Measurements from ENCODE around the gene KCNH4. TPM values are rescaled to one million over a fixed set of nuclear protein-coding genes. Genes with fewer than 3 reads are reported as not detected.
"Not testable (repeated sequence)": the region's sequence is repeated elsewhere in the genome, so short reads cannot be mapped to it uniquely, and the experiment has no call there.

KCNH4 gene
- total RNA-seq, 1 donor from 2014 or later, result not detected

DNA sequence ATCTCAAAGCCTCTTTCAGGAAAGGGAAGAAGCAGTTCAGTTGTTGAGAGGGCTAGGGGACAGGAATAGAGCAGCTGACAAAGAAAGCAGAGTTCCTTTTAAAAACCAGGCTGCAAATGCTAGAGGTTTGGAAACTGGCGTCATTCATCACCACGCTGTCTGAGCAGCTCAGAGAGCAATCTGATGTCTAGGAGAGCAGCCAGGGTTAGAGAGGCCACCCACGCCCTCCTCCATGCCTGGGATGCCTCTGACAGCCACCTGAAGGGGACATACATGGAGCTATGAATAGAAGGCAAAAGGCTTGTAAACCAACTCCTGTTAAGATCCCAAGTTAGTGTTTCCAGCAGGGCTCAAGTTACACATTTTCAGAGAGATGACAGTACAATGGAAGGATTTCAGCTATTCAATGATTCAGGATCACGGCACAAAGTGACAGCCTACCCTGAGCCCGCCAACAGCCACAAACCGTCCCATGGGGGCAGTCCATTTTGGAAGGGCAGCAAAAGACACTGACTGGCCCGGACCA lies 38.5 kb downstream of the KCNH4 start:
- Histone ChIP-seq H3K9me3 (ENCODE audit: low read depth) (no peaks in the 10 kb centered on the region), H3K4me2 (peak overlapping the region; percentile 30), H4K20me1 (ENCODE audit: low read depth) (peaks cover 62% of the 10 kb centered on the region), H3K79me2 (ENCODE audit: low read depth) (peaks cover 70% of the 10 kb centered on the region), H3F3A (ENCODE audit: low read depth) (peaks cover 7% of the 10 kb centered on the region), H3K27ac (peak overlapping the region; percentile 81), H3K27me3 (no peaks in the 10 kb centered on the region), H3K4me1 (peaks cover 11% of the 10 kb centered on the region), H3K4me3 (no peak overlapping the region), H2AFZ (replicated peaks) (no peak overlapping the region), H3K36me3 (no peaks in the 10 kb centered on the region), H3K9ac (no peak overlapping the region)
- Mint-ChIP-seq H3K4me3 (peak overlapping the region; percentile 25), H3K27me3 (ENCODE audit: insufficient read depth, low read depth) (peaks cover 4% of the 10 kb centered on the region), H3K36me3 (peaks cover 3% of the 10 kb centered on the region), H3K27ac (peak overlapping the region; percentile 43), H3K9me3 (no peaks in the 10 kb centered on the region), H3K4me1 (peaks cover 8% of the 10 kb centered on the region)
- peak; percentile 48 for DNase-seq (ENCODE audit: low spot score)
- TF ChIP-seq, protein P1, sequence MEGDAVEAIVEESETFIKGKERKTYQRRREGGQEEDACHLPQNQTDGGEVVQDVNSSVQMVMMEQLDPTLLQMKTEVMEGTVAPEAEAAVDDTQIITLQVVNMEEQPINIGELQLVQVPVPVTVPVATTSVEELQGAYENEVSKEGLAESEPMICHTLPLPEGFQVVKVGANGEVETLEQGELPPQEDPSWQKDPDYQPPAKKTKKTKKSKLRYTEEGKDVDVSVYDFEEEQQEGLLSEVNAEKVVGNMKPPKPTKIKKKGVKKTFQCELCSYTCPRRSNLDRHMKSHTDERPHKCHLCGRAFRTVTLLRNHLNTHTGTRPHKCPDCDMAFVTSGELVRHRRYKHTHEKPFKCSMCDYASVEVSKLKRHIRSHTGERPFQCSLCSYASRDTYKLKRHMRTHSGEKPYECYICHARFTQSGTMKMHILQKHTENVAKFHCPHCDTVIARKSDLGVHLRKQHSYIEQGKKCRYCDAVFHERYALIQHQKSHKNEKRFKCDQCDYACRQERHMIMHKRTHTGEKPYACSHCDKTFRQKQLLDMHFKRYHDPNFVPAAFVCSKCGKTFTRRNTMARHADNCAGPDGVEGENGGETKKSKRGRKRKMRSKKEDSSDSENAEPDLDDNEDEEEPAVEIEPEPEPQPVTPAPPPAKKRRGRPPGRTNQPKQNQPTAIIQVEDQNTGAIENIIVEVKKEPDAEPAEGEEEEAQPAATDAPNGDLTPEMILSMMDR (IDR thresholded peaks at IDR 0.05), result no peak
- no peak for TF ChIP-seq EZH2phosphoT487 (IDR thresholded peaks at IDR 0.05)
- no peak for TF ChIP-seq EZH2 (IDR thresholded peaks at IDR 0.05)

DNA sequence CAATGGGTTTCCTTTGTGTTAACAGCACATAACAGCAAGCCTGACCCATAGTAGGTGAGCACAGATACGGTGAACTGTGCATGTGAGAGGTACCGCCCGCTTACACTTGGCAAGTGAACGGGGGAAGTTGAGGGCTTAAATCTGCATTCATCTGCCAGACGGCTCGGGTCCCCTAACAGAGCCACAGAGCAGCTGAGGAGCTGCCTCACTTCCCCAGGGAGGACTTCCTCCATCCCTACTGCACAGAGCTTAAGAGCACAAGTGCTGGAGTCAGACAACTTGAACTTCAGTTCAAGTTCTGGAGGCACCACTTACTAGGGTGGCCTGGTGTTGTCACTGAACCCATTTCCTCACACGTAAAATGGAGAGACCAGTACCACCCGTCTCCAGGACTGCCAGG lies 39.6 kb downstream of the KCNH4 start:
- no peak for DNase-seq (ENCODE audit: low spot score)
- Histone ChIP-seq H3K27me3 (no peaks in the 10 kb centered on the region), H3K27ac (no peak overlapping the region), H3K36me3 (no peaks in the 10 kb centered on the region), H4K20me1 (ENCODE audit: low read depth) (peaks cover 68% of the 10 kb centered on the region), H3K9ac (no peak overlapping the region), H3K4me3 (no peak overlapping the region), H3F3A (ENCODE audit: low read depth) (peaks cover 7% of the 10 kb centered on the region), H3K4me2 (no peak overlapping the region), H3K9me3 (ENCODE audit: low read depth) (no peaks in the 10 kb centered on the region), H2AFZ (replicated peaks) (no peak overlapping the region), H3K79me2 (ENCODE audit: low read depth) (peaks cover 76% of the 10 kb centered on the region), H3K4me1 (peaks cover 11% of the 10 kb centered on the region)
- Mint-ChIP-seq H3K27me3 (ENCODE audit: insufficient read depth, low read depth) (peaks cover 2% of the 10 kb centered on the region), H3K4me3 (no peak overlapping the region), H3K4me1 (peaks cover 8% of the 10 kb centered on the region), H3K36me3 (peaks cover 3% of the 10 kb centered on the region), H3K9me3 (no peaks in the 10 kb centered on the region), H3K27ac (no peak overlapping the region)
- TF ChIP-seq, protein P1 (IDR thresholded peaks at IDR 0.05), result no peak
- TF ChIP-seq EZH2phosphoT487 (IDR thresholded peaks at IDR 0.05) (no peak), EZH2 (IDR thresholded peaks at IDR 0.05) (no peak)

DNA sequence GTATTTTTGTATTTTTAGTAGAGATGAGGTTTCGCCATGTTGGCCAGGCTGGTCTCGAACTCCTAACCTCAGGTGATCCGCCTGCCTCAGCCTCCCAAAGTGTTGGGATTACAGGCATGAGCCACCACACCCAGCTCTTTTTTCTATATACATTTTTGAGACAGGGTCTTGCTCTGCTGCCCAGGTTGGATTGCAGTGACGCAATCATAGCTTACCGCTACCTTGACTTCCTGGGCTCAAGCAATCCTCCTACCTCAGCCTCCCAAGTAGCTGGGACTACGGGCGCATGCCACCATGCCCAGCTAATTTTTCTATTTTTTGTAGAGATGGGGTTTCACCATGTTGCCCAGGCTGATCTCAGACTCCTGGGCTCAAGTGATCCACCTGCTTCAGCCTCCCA lies 40.3 kb downstream of the KCNH4 start:
- H3K4me1 Mint-ChIP-seq; H3K27me3 ChIP-seq; H3K27ac ChIP-seq; H3K9me3 ChIP-seq (ENCODE audit: low read depth); H3K4me3 Mint-ChIP-seq; H3K27ac Mint-ChIP-seq; H2AFZ ChIP-seq (replicated peaks); H3K36me3 ChIP-seq; H3K4me2 ChIP-seq; H3K36me3 Mint-ChIP-seq; H3K9me3 Mint-ChIP-seq; H3F3A ChIP-seq (ENCODE audit: low read depth); DNase-seq (ENCODE audit: low spot score); H3K9ac ChIP-seq; H3K27me3 Mint-ChIP-seq (ENCODE audit: insufficient read depth, low read depth); H3K4me3 ChIP-seq: not testable (repeated sequence)
- peaks cover 75% of the 10 kb centered on the region for H4K20me1 ChIP-seq (ENCODE audit: low read depth)
- H3K79me2 ChIP-seq (ENCODE audit: low read depth), result peaks cover 81% of the 10 kb centered on the region
- H3K4me1 ChIP-seq, result peaks cover 11% of the 10 kb centered on the region

DNA sequence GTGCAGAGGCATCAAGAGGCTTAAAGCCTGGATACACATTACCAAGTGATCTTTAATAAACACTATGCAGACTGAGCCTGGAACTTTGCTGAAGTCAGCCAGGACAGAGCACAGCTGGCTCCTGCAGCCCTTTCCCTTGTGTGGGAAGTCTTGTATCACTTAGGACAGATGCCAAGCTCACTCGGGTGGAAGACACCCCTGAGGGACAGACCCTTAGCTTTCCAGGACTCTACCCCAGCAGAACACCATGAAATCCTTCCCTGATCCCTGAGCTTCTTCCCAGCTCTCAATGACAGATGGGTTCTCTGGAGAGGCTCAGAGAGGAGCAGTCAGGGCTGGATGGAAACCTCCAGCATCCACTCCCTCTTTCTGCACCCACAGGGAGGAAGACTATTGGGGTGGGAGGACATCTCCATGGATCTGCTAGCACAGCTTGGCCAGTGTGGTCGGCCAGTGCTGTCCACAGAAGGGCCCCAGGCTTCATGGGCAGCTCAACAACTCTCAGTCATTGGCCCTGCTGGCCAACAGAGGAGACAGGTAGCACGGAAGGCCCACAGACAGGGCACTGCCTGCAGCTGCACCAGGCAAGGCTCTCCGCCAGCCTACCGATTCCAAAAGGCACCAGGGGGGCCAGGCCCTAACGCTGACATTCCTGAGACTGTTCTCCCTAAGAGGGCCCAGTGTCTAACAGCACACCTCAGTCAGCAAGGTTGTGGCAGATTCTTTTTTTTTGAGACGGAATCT lies 42.0 kb downstream of the KCNH4 start:
- Histone ChIP-seq H3K27ac (no peak overlapping the region), H3K79me2 (ENCODE audit: low read depth) (peaks cover 75% of the 10 kb centered on the region), H2AFZ (replicated peaks) (no peak overlapping the region), H3K4me2 (no peak overlapping the region), H3K9me3 (ENCODE audit: low read depth) (no peaks in the 10 kb centered on the region), H3K27me3 (no peaks in the 10 kb centered on the region), H3K4me1 (peaks cover 11% of the 10 kb centered on the region), H4K20me1 (ENCODE audit: low read depth) (peaks cover 75% of the 10 kb centered on the region), H3K4me3 (no peak overlapping the region), H3K36me3 (no peaks in the 10 kb centered on the region), H3K9ac (no peak overlapping the region), H3F3A (ENCODE audit: low read depth) (peaks cover 7% of the 10 kb centered on the region)
- H3K36me3 Mint-ChIP-seq, result peaks cover 5% of the 10 kb centered on the region
- no peaks in the 10 kb centered on the region for H3K9me3 Mint-ChIP-seq
- no peak overlapping the region for H3K27ac Mint-ChIP-seq
- no peak for DNase-seq (ENCODE audit: low spot score)
- H3K27me3 Mint-ChIP-seq (ENCODE audit: insufficient read depth, low read depth), result peaks cover 2% of the 10 kb centered on the region
- peaks cover 8% of the 10 kb centered on the region for H3K4me1 Mint-ChIP-seq
- TF ChIP-seq EZH2 (IDR thresholded peaks at IDR 0.05) (no peak), EZH2phosphoT487 (IDR thresholded peaks at IDR 0.05) (no peak)
- TF ChIP-seq, protein P1 (IDR thresholded peaks at IDR 0.05), result no peak
- no peak overlapping the region for H3K4me3 Mint-ChIP-seq
